PC-3 (cell line): ENCODE data around the gene MESP2.

Experiments
- CTCF ChIP-seq: fragments of 300-600 bp; sonication (generic); conservative IDR thresholded peaks from 2 replicates; pipeline ENCODE4 v1.5.1; 2017; ENCODE audit warnings: antibody characterized with exemption, low read depth, mild to moderate bottlenecking, low read length
- EZH2 ChIP-seq: fragments of 300-600 bp; sonication (generic); IDR thresholded peaks from one replicate; pipeline ENCODE4 v1.6.1; 2017; ENCODE audit warnings: antibody characterized with exemption, mild to moderate bottlenecking, low read length; ENCODE audit not compliant: unreplicated experiment

- no peak for TF ChIP-seq CTCF
- no peak for TF ChIP-seq EZH2
These were observed 45.9 kb downstream of the MESP2 start for GRCh38 chr15:89822026-89822425.
